AG04449 (cell line): Measurements from ENCODE around the gene HRG.

Experiments
- CTCF ChIA-PET: fragments of 350-600 bp; formaldehyde crosslinking; extraction: SDS; loops from one replicate; lab custom pipeline; 2021; ENCODE audit warnings: antibody characterized with exemption; lab: Yijun Ruan, JAX
- POLR2A ChIA-PET: fragments of 400-600, 350-600 bp; formaldehyde crosslinking; extraction: SDS; loops from one replicate; lab custom pipeline; 2020; ENCODE audit warnings: antibody characterized with exemption, inconsistent platforms; lab: Yijun Ruan, JAX
- DNase-seq: peaks from one replicate; pipeline ENCODE4 v3.0.0-alpha.2; 2010; ENCODE audit warnings: low read depth, low spot score
- H3K4me3 ChIP-seq: 2 replicates; pipeline ENCODE4 v1.5.1; 2011; ENCODE audit warnings: low read depth, mild to moderate bottlenecking, control low read depth, low read length
- CTCF ChIP-seq: IDR thresholded peaks from one replicate; pipeline ENCODE4 v1.5.1; 2011; ENCODE audit warnings: mild to moderate bottlenecking, moderate library complexity, low read length, control low read depth, inconsistent platforms; ENCODE audit not compliant: insufficient read depth; ENCODE audit errors: missing control alignments

HRG gene

GRCh38 chr3:186664119-186664495, 1.7 kb upstream of the HRG start:
- DNase-seq = no peak
- POLR2A ChIA-PET = no interaction called here

DNA sequence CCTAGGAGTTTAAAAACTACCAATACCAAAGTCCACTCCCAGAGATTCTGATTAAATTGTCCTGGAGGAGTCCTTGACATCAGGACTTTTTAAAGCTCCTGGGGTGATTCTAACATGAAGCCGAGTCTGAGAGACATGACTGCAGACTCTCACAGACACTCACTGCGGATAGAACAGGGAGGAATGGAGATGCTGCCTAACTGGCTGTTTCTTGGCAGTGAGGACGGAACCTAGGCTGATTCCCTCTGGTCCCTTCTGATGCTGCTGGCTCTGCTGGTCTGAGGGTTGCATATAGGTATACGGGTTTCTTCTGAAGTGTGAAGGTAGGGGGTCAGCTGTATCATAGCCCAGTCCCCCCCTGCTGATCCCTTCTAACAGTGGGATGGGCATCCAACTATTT, 1.3 kb upstream of the HRG start:
- ChIA-PET POLR2A (no interaction called here), CTCF (interaction anchor here (0.9 kb wide), 1 partner anchor 49 kb away, joined by 3 read pairs; no protein-coding TSS in a partner anchor)
- no peak for DNase-seq
- no peak overlapping the region for H3K4me3 ChIP-seq
- no peak for TF ChIP-seq CTCF

More at GRCh38 chr3:186664119-186664495, 1.7 kb upstream of the HRG start:
- H3K4me3 ChIP-seq = no peak overlapping the region
- no peak for TF ChIP-seq CTCF
- CTCF ChIA-PET = interaction anchor here (0.9 kb wide), 1 partner anchor 49 kb away, joined by 3 read pairs; no protein-coding TSS in a partner anchor

- no peak overlapping the region for H3K4me3 ChIP-seq
- no peak for TF ChIP-seq CTCF
- CTCF ChIA-PET = no interaction called here
- DNase-seq = no peak
- POLR2A ChIA-PET = no interaction called here
Measured at GRCh38 chr3:186668426-186668825, 2.6 kb downstream of the HRG start.

- no peak overlapping the region for H3K4me3 ChIP-seq
- no peak for TF ChIP-seq CTCF
- no peak for DNase-seq
- ChIA-PET POLR2A (no interaction called here), CTCF (no interaction called here)
Measured at GRCh38 chr3:186669378-186670084, 3.7 kb downstream of the HRG start.

DNA sequence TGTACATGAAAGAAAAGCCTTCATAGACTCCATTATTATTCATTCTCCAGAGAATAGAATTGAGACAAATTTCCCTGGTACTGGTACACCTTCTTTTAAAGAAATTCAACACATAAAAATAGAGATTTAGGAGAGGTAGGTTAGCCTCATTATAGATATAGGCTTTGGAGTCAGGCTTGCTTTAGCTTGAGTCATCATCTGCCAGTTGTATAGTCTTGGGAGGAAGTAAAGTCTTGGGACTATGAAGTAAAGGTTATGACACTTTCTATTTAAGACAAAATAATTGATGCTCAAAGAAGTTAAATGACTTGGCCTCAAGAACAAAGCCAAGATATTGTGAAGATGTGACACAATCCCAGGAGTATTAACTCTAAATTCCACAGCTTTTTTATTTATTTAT, 4.3 kb downstream of the HRG start:
- H3K4me3 ChIP-seq = no peak overlapping the region
- no peak for TF ChIP-seq CTCF
- ChIA-PET CTCF (no interaction called here), POLR2A (no interaction called here)
- DNase-seq = no peak

- no peak overlapping the region for H3K4me3 ChIP-seq
- POLR2A ChIA-PET = no interaction called here
- no peak for TF ChIP-seq CTCF
- CTCF ChIA-PET = no interaction called here
- DNase-seq = no peak
Measured at GRCh38 chr3:186671051-186671450, 5.2 kb downstream of the HRG start.
